ENCODE results near the gene PLEKHN1.

PLEKHN1 gene

DNA sequence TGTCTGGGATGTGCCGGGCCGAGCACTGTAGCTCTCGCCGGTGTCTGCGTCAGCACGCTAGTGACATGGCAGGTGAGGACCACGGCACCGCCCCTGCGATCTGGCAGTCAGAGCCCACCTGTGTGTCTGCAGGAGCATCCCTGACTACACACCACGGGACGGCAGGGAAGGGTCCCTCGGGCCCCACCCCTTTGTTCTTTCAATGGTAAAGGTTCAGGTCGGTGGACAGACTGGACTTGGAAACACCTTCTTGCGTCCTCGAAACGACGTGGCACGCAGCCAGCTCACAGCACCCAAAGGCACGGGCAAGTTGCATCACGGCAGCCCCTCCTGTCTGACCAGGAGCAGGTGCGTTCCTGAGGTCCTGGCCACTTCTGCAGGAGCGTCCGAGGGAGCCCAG, 46.3 kb upstream of the PLEKHN1 start:
- in situ Hi-C loops (cut with HindIII; ENCODE audit: low sequenced_read_pairs) = no loop called here
- TF ChIP-seq, protein P1, sequence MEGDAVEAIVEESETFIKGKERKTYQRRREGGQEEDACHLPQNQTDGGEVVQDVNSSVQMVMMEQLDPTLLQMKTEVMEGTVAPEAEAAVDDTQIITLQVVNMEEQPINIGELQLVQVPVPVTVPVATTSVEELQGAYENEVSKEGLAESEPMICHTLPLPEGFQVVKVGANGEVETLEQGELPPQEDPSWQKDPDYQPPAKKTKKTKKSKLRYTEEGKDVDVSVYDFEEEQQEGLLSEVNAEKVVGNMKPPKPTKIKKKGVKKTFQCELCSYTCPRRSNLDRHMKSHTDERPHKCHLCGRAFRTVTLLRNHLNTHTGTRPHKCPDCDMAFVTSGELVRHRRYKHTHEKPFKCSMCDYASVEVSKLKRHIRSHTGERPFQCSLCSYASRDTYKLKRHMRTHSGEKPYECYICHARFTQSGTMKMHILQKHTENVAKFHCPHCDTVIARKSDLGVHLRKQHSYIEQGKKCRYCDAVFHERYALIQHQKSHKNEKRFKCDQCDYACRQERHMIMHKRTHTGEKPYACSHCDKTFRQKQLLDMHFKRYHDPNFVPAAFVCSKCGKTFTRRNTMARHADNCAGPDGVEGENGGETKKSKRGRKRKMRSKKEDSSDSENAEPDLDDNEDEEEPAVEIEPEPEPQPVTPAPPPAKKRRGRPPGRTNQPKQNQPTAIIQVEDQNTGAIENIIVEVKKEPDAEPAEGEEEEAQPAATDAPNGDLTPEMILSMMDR (IDR thresholded peaks at IDR 0.05; ENCODE audit: low read depth, low read length, missing control alignments) = no peak
- no peak for DNase-seq (ENCODE audit: low read depth)
- no peak overlapping the region for H3K4me3 ChIP-seq (ENCODE audit: low read depth, low read length)

GRCh38 chr1:920521-920920, 45.8 kb upstream of the PLEKHN1 start:
- H3K4me3 ChIP-seq (ENCODE audit: low read depth, low read length) = no peak overlapping the region
- DNase-seq (ENCODE audit: low read depth) = no peak
- TF ChIP-seq, protein P1 (IDR thresholded peaks at IDR 0.05; ENCODE audit: low read depth, low read length, missing control alignments) = no peak
- in situ Hi-C loops (cut with HindIII; ENCODE audit: low sequenced_read_pairs) = no loop called here

DNA sequence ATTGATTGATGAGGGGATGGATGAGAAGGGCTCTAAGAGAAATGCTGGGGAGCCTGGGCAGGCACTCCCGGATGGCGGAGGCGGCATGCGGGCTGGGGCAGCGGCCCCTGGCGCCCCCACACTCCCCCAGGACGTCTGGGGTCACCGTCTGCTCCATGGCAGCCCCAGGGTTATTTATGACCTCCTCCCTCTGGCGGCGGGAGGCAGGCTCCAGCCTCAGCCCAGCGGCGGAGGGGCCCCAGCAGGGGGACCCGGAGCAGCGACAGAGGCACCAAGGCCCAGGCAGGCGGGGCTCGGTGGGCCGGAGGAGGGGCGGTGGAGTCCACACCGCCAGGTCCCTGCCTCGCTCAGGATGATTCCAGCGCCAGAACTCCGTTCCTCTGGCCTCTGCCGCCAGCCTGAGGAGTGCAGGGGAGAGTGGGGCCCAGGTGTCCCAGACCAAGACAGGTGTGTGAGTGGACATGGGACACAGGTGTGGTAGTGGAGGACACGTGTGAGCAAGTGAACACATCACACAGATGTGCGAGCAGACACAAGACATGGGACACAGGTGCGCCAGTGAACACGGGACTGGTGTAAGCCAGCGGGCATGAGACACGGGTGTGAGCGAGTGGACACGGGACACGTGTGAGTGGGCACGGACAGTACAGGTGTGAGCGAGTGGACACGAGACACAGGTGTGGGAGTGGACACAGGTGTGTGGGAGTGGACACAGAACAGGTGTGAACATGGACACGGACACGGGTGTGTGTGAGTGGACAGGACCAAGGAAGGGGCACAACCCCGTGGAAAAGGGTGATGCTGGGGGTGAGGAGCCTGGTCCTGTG, 45.1 kb upstream of the PLEKHN1 start:
- peak; percentile 29 for DNase-seq (ENCODE audit: low read depth)
- in situ Hi-C loops (cut with HindIII; ENCODE audit: low sequenced_read_pairs) = no loop called here
- TF ChIP-seq, protein P1 (IDR thresholded peaks at IDR 0.05; ENCODE audit: low read depth, low read length, missing control alignments) = peak; percentile 55
- no peak overlapping the region for H3K4me3 ChIP-seq (ENCODE audit: low read depth, low read length)

GRCh38 chr1:923131-923990, 42.9 kb upstream of the PLEKHN1 start, which contains the start of gene SAMD11:
TSS of gene SAMD11 (plus strand) at chr1:923923. CDS start at chr1:924432, 509 bp downstream.
- in situ Hi-C loops (cut with HindIII; ENCODE audit: low sequenced_read_pairs) = no loop called here
- H3K4me3 ChIP-seq (ENCODE audit: low read depth, low read length) = peak within 1 kb of the TSS; percentile 59
- TF ChIP-seq, protein P1 (IDR thresholded peaks at IDR 0.05; ENCODE audit: low read depth, low read length, missing control alignments) = no peak
- DNase-seq (ENCODE audit: low read depth) = peak; percentile 49

DNA sequence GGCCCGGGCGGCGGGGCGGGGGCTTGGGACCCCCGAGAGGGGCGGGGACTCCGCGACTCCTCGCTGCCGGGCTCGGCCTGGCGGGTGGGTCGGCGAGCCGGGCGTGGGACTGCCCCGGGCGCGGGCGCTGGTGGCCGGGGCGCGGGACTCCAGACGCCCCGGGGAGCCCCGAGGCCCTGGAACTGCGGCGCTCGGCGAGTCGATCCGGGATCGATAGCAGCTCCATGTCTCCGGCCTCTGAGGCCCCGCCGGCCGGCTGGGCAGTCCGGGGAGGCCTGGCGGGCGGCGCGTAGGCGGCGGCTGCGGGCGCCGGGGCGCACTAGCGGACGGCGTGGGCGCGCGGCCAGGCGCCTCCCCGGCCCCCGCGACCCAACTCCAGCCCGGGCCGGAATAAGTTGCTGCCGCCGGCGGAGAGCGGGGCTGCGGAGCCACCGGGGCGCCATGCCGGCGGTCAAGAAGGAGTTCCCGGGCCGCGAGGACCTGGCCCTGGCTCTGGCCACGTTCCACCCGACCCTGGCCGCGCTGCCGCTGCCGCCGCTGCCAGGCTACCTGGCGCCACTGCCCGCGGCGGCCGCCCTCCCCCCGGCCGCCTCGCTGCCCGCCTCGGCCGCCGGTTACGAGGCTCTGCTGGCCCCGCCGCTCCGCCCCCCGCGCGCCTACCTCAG, 42.2 kb upstream of the PLEKHN1 start:
- DNase-seq (ENCODE audit: low read depth) = no peak
- in situ Hi-C loops (cut with HindIII; ENCODE audit: low sequenced_read_pairs) = no loop called here
- TF ChIP-seq, protein P1 (IDR thresholded peaks at IDR 0.05; ENCODE audit: low read depth, low read length, missing control alignments) = no peak
- peak overlapping the region; percentile 59 for H3K4me3 ChIP-seq (ENCODE audit: low read depth, low read length)
